HEK293 (cell line): ENCODE measurements around the gene COMMD3.

Experiments used
- CTCF ChIA-PET: fragments of 350-600 bp; formaldehyde crosslinking; extraction: SDS; loops from one replicate; lab custom pipeline; 2021; ENCODE audit warnings: antibody characterized with exemption; lab: Yijun Ruan, JAX
- POLR2A ChIA-PET: fragments of 300-600 bp; formaldehyde crosslinking; extraction: SDS; loops from one replicate; lab custom pipeline; 2020; ENCODE audit warnings: antibody characterized with exemption, inconsistent platforms; lab: Yijun Ruan, JAX
- H3K27ac ChIP-seq: fragments of 200-500 bp; sonication (Bioruptor generic); 2 replicates; pipeline ENCODE4 v1.5.1; 2014; ENCODE audit warnings: low read depth, low read length, control low read depth, inconsistent platforms; ENCODE audit errors: extremely low read depth
- H3K36me3 ChIP-seq, 2 experiments: fragments of 200-500 bp in 1 of 2; sonication (Bioruptor generic) in 1 of 2; 1 replicate in 1 of 2; 2 replicates in 1 of 2; pipeline ENCODE4 v1.5.1; 2014 to 2017; ENCODE audit warnings: inconsistent platforms in 2 of 2, low read length in 2 of 2; ENCODE audit not compliant: control insufficient read depth in 2 of 2, insufficient read depth in 1 of 2
- H3K4me1 ChIP-seq: fragments of 200-500 bp; sonication (Bioruptor generic); 2 replicates; pipeline ENCODE4 v1.5.1; 2014; ENCODE audit warnings: mild to moderate bottlenecking, low read length, inconsistent platforms; ENCODE audit not compliant: control insufficient read depth, insufficient read depth
- H3K4me3 ChIP-seq: 2 replicates; pipeline ENCODE4 v1.5.1; 2011; ENCODE audit warnings: low read depth, mild to moderate bottlenecking, control low read depth, low read length, moderate library complexity
- H3K9me3 ChIP-seq: fragments of 200-500 bp; sonication (Bioruptor generic); 2 replicates; pipeline ENCODE4 v1.5.1; 2014; ENCODE audit warnings: low read depth, low read length, inconsistent platforms; ENCODE audit not compliant: control insufficient read depth, insufficient read depth
- SP7 ChIP-seq: fragments of 450-650 bp; formaldehyde crosslinking; IDR thresholded peaks from 2 replicates; pipeline ENCODE4 v1.5.1; 2016; ENCODE audit warnings: missing biosample characterization, missing genetic modification characterization
- TRIM28 ChIP-seq: IDR thresholded peaks from 2 replicates; pipeline ENCODE4 v1.6.1; 2011; ENCODE audit warnings: low read length, control low read depth, borderline replicate concordance
- ZBTB1 ChIP-seq: fragments of 450-650 bp; formaldehyde crosslinking; IDR thresholded peaks from 2 replicates; pipeline ENCODE4 v1.5.1; 2016; ENCODE audit warnings: missing biosample characterization, missing genetic modification characterization
- ZNF132 ChIP-seq: fragments of 450-650 bp; formaldehyde crosslinking; IDR thresholded peaks from 2 replicates; pipeline ENCODE4 v1.5.1; 2017; ENCODE audit warnings: missing biosample characterization, missing genetic modification characterization, borderline replicate concordance
- ZNF140 ChIP-seq: fragments of 450-650 bp; formaldehyde crosslinking; IDR thresholded peaks from 2 replicates; pipeline ENCODE4 v1.5.1; 2016; ENCODE audit warnings: missing biosample characterization, missing genetic modification characterization
- ZNF169 ChIP-seq: fragments of 450-650 bp; formaldehyde crosslinking; IDR thresholded peaks from 2 replicates; pipeline ENCODE4 v1.5.1; 2016; ENCODE audit warnings: missing biosample characterization, missing genetic modification characterization
- ZNF24 ChIP-seq: fragments of 450-650 bp; formaldehyde crosslinking; IDR thresholded peaks from 2 replicates; pipeline ENCODE4 v1.5.1; 2016; ENCODE audit warnings: missing biosample characterization, missing genetic modification characterization
- ZNF391 ChIP-seq: fragments of 450-650 bp; formaldehyde crosslinking; IDR thresholded peaks from 2 replicates; pipeline ENCODE4 v1.5.1; 2016; ENCODE audit warnings: low read depth, missing biosample characterization, missing genetic modification characterization, borderline replicate concordance
- ZNF416 ChIP-seq: fragments of 450-650 bp; formaldehyde crosslinking; IDR thresholded peaks from 2 replicates; pipeline ENCODE4 v1.5.1; 2016; ENCODE audit warnings: missing biosample characterization, missing genetic modification characterization
- ZNF560 ChIP-seq: fragments of 450-650 bp; formaldehyde crosslinking; IDR thresholded peaks from 2 replicates; pipeline ENCODE4 v1.5.1; 2017; ENCODE audit warnings: missing biosample characterization, missing genetic modification characterization, borderline replicate concordance
- ZNF571 ChIP-seq: fragments of 450-650 bp; formaldehyde crosslinking; IDR thresholded peaks from 2 replicates; pipeline ENCODE4 v1.5.0; 2017; ENCODE audit warnings: missing biosample characterization, missing genetic modification characterization
- ZNF629 ChIP-seq: fragments of 450-650 bp; formaldehyde crosslinking; IDR thresholded peaks from 2 replicates; pipeline ENCODE4 v1.5.1; 2017; ENCODE audit warnings: missing biosample characterization, missing genetic modification characterization
- ZNF654 ChIP-seq: fragments of 450-650 bp; formaldehyde crosslinking; IDR thresholded peaks from 2 replicates; pipeline ENCODE4 v1.5.1; 2016; ENCODE audit warnings: low read depth, missing biosample characterization, missing genetic modification characterization
- ZNF747 ChIP-seq: fragments of 450-650 bp; formaldehyde crosslinking; IDR thresholded peaks from 2 replicates; pipeline ENCODE4 v1.5.1; 2016; ENCODE audit warnings: missing biosample characterization, missing genetic modification characterization
- ZNF777 ChIP-seq: fragments of 450-650 bp; formaldehyde crosslinking; IDR thresholded peaks from 2 replicates; pipeline ENCODE4 v1.5.1; 2017; ENCODE audit warnings: missing biosample characterization, missing genetic modification characterization, borderline replicate concordance
- ZNF785 ChIP-seq: fragments of 450-650 bp; formaldehyde crosslinking; IDR thresholded peaks from 2 replicates; pipeline ENCODE4 v1.5.1; 2016; ENCODE audit warnings: missing biosample characterization, missing genetic modification characterization
- ZNF791 ChIP-seq: fragments of 450-650 bp; formaldehyde crosslinking; IDR thresholded peaks from 2 replicates; pipeline ENCODE4 v1.5.1; 2016; ENCODE audit warnings: missing biosample characterization, missing genetic modification characterization
- TF ChIP-seq, protein P1 (sequence below): fragments of 450-650 bp; formaldehyde crosslinking; IDR thresholded peaks from 2 replicates; pipeline ENCODE4 v1.5.1; 2016; ENCODE audit warnings: missing biosample characterization, missing genetic modification characterization
- TF ChIP-seq, protein P2 (sequence below): fragments of 450-650 bp; formaldehyde crosslinking; IDR thresholded peaks from 2 replicates; pipeline ENCODE4 v1.5.1; 2017; ENCODE audit warnings: missing biosample characterization, missing genetic modification characterization
- TF ChIP-seq, protein P3 (sequence below): fragments of 450-650 bp; formaldehyde crosslinking; IDR thresholded peaks from 2 replicates; pipeline ENCODE4 v1.5.1; 2016; ENCODE audit warnings: missing biosample characterization, missing genetic modification characterization
- TF ChIP-seq, protein P4 (sequence below): fragments of 450-650 bp; formaldehyde crosslinking; IDR thresholded peaks from 2 replicates; pipeline ENCODE4 v1.5.1; 2016; ENCODE audit warnings: missing biosample characterization, missing genetic modification characterization
- TF ChIP-seq, protein P5 (sequence below): fragments of 450-650 bp; formaldehyde crosslinking; IDR thresholded peaks from 2 replicates; pipeline ENCODE4 v1.5.1; 2016; ENCODE audit warnings: missing biosample characterization, missing genetic modification characterization
- TF ChIP-seq, protein P6 (sequence below): fragments of 450-650 bp; formaldehyde crosslinking; IDR thresholded peaks from 2 replicates; pipeline ENCODE4 v1.5.1; 2017; ENCODE audit warnings: missing biosample characterization, missing genetic modification characterization
- TF ChIP-seq, protein P7 (sequence below): fragments of 450-650 bp; formaldehyde crosslinking; IDR thresholded peaks from 2 replicates; pipeline ENCODE4; 2016; ENCODE audit warnings: missing biosample characterization, missing genetic modification characterization

COMMD3 gene

DNA sequence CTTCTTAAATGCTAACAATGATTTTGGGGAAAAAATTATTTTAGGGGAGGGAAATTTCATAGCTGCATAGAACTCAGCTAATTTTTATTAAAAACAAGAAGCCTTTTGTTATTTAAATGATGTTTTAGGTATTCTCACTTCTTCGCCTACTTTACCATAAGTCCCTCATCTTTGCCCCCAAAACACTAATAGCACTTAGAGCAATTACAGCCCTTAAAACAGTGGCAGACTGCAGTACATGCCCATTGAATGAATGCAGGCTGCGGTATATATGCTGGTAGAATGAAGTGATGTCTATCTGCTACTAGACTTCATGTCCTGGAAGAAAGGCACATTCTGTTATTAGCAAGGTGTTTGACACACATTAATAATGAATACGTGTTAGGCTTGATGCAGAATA is 26.2 kb downstream of the COMMD3 start:
- Histone ChIP-seq H3K4me1 (peaks cover 6% of the 10 kb centered on the region), H3K27ac (no peak overlapping the region), H3K4me3 (no peak overlapping the region), H3K36me3 (no peaks in the 10 kb centered on the region), H3K9me3 (no peaks in the 10 kb centered on the region)
- CTCF ChIA-PET, result interaction anchor here (0.6 to 1.0 kb wide), 3 partner anchors 232 to 646 kb away, joined by 3 to 4 read pairs (median 3); no protein-coding TSS in a partner anchor
- no peak for TF ChIP-seq ZNF560
- no peak for TF ChIP-seq ZNF785 (tag by site-specific recombination)
- TF ChIP-seq ZNF571, result no peak
- TF ChIP-seq ZNF791 (tag by site-specific recombination), result no peak
- TF ChIP-seq, protein P1, sequence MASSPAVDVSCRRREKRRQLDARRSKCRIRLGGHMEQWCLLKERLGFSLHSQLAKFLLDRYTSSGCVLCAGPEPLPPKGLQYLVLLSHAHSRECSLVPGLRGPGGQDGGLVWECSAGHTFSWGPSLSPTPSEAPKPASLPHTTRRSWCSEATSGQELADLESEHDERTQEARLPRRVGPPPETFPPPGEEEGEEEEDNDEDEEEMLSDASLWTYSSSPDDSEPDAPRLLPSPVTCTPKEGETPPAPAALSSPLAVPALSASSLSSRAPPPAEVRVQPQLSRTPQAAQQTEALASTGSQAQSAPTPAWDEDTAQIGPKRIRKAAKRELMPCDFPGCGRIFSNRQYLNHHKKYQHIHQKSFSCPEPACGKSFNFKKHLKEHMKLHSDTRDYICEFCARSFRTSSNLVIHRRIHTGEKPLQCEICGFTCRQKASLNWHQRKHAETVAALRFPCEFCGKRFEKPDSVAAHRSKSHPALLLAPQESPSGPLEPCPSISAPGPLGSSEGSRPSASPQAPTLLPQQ (tag by site-specific recombination), result no peak
- TF ChIP-seq ZNF629 (tag by site-specific recombination), result no peak
- TF ChIP-seq ZBTB1 (tag by site-specific recombination), result no peak
- TF ChIP-seq ZNF132, result no peak
- no peak for TF ChIP-seq ZNF416 (tag by site-specific recombination)
- TF ChIP-seq ZNF140 (tag by site-specific recombination), result no peak
- TF ChIP-seq, protein P2, sequence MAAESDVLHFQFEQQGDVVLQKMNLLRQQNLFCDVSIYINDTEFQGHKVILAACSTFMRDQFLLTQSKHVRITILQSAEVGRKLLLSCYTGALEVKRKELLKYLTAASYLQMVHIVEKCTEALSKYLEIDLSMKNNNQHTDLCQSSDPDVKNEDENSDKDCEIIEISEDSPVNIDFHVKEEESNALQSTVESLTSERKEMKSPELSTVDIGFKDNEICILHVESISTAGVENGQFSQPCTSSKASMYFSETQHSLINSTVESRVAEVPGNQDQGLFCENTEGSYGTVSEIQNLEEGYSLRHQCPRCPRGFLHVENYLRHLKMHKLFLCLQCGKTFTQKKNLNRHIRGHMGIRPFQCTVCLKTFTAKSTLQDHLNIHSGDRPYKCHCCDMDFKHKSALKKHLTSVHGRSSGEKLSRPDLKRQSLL, result no peak
- TF ChIP-seq SP7 (tag by site-specific recombination), result no peak
- TF ChIP-seq, protein P3, sequence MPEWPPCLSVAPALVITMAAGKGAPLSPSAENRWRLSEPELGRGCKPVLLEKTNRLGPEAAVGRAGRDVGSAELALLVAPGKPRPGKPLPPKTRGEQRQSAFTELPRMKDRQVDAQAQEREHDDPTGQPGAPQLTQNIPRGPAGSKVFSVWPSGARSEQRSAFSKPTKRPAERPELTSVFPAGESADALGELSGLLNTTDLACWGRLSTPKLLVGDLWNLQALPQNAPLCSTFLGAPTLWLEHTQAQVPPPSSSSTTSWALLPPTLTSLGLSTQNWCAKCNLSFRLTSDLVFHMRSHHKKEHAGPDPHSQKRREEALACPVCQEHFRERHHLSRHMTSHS (tag by site-specific recombination), result no peak
- TF ChIP-seq, protein P4, sequence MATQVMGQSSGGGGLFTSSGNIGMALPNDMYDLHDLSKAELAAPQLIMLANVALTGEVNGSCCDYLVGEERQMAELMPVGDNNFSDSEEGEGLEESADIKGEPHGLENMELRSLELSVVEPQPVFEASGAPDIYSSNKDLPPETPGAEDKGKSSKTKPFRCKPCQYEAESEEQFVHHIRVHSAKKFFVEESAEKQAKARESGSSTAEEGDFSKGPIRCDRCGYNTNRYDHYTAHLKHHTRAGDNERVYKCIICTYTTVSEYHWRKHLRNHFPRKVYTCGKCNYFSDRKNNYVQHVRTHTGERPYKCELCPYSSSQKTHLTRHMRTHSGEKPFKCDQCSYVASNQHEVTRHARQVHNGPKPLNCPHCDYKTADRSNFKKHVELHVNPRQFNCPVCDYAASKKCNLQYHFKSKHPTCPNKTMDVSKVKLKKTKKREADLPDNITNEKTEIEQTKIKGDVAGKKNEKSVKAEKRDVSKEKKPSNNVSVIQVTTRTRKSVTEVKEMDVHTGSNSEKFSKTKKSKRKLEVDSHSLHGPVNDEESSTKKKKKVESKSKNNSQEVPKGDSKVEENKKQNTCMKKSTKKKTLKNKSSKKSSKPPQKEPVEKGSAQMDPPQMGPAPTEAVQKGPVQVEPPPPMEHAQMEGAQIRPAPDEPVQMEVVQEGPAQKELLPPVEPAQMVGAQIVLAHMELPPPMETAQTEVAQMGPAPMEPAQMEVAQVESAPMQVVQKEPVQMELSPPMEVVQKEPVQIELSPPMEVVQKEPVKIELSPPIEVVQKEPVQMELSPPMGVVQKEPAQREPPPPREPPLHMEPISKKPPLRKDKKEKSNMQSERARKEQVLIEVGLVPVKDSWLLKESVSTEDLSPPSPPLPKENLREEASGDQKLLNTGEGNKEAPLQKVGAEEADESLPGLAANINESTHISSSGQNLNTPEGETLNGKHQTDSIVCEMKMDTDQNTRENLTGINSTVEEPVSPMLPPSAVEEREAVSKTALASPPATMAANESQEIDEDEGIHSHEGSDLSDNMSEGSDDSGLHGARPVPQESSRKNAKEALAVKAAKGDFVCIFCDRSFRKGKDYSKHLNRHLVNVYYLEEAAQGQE (tag by site-specific recombination), result no peak
- no peak for TF ChIP-seq ZNF747
- TF ChIP-seq, all 188 proteins: peak for 0
- POLR2A ChIA-PET, result no interaction called here

DNA sequence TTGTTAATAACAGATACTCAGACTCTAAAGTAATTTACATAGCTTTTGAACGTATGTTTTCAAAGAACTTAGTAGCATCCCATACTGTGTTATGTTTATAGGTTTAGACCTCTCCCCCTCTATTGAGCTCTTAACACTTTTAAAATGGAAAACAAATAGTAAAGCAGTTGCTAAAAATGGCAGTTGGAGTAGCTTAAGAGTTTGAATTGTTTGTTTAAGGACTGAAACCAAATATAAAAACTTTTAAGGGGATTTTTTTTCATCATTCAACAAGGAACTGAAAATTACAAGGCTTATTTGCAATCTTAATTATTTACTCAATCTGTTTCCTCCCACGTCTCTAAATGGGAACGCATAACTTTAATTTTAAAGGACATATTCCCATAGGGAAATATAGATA is 27.5 kb downstream of the COMMD3 start:
- Histone ChIP-seq H3K4me1 (peaks cover 6% of the 10 kb centered on the region), H3K9me3 (no peaks in the 10 kb centered on the region), H3K36me3 (no peaks in the 10 kb centered on the region), H3K27ac (no peak overlapping the region), H3K4me3 (no peak overlapping the region)
- ChIA-PET POLR2A (no interaction called here), CTCF (interaction anchor here (0.6 kb wide), 1 partner anchor 26 kb away, joined by 3 read pairs; no protein-coding TSS in a partner anchor)
- TF ChIP-seq, protein P5, sequence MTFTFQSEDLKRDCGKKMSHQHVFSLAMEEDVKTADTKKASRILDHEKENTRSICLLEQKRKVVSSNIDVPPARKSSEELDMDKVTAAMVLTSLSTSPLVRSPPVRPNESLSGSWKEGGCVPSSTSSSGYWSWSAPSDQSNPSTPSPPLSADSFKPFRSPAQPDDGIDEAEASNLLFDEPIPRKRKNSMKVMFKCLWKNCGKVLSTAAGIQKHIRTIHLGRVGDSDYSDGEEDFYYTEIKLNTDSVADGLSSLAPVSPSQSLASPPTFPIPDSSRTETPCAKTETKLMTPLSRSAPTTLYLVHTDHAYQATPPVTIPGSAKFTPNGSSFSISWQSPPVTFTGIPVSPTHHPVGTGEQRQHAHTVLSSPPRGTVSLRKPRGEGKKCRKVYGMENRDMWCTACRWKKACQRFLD (tag by site-specific recombination), result no peak
- TF ChIP-seq, protein P6, sequence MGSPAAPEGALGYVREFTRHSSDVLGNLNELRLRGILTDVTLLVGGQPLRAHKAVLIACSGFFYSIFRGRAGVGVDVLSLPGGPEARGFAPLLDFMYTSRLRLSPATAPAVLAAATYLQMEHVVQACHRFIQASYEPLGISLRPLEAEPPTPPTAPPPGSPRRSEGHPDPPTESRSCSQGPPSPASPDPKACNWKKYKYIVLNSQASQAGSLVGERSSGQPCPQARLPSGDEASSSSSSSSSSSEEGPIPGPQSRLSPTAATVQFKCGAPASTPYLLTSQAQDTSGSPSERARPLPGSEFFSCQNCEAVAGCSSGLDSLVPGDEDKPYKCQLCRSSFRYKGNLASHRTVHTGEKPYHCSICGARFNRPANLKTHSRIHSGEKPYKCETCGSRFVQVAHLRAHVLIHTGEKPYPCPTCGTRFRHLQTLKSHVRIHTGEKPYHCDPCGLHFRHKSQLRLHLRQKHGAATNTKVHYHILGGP, result no peak
- TF ChIP-seq, protein P7, sequence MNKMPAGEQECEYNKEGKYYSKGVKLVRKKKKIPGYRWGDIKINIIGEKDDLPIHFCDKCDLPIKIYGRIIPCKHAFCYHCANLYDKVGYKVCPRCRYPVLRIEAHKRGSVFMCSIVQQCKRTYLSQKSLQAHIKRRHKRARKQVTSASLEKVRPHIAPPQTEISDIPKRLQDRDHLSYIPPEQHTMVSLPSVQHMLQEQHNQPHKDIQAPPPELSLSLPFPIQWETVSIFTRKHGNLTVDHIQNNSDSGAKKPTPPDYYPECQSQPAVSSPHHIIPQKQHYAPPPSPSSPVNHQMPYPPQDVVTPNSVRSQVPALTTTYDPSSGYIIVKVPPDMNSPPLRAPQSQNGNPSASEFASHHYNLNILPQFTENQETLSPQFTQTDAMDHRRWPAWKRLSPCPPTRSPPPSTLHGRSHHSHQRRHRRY (tag by site-specific recombination), result no peak
- TF ChIP-seq ZNF169 (tag by site-specific recombination), result no peak
- TF ChIP-seq ZNF777 (tag by site-specific recombination), result no peak
- TF ChIP-seq ZNF391 (tag by site-specific recombination), result no peak
- no peak for TF ChIP-seq ZNF654 (tag by site-specific recombination)
- no peak for TF ChIP-seq ZNF24 (tag by site-specific recombination)
- no peak for TF ChIP-seq TRIM28
- TF ChIP-seq, protein P1 (tag by site-specific recombination), result no peak
